NT2/D1 (cell line): ENCODE data around the gene ZNF592.

ENCODE experiments used
- YY1 ChIP-seq: IDR thresholded peaks from 2 replicates; pipeline ENCODE4 v1.6.1; 2011; ENCODE audit not compliant: insufficient read length, insufficient read depth
- ZNF274 ChIP-seq: IDR thresholded peaks from 2 replicates; pipeline ENCODE4 v1.6.1; 2011; ENCODE audit warnings: mild to moderate bottlenecking, low read depth, low read length

GRCh38 chr15:84795186-84795585, 46.8 kb downstream of the ZNF592 start:
- TF ChIP-seq ZNF274 (no peak), YY1 (no peak)
